ENCODE data around the gene OPCML.

The OPCML gene

DNA sequence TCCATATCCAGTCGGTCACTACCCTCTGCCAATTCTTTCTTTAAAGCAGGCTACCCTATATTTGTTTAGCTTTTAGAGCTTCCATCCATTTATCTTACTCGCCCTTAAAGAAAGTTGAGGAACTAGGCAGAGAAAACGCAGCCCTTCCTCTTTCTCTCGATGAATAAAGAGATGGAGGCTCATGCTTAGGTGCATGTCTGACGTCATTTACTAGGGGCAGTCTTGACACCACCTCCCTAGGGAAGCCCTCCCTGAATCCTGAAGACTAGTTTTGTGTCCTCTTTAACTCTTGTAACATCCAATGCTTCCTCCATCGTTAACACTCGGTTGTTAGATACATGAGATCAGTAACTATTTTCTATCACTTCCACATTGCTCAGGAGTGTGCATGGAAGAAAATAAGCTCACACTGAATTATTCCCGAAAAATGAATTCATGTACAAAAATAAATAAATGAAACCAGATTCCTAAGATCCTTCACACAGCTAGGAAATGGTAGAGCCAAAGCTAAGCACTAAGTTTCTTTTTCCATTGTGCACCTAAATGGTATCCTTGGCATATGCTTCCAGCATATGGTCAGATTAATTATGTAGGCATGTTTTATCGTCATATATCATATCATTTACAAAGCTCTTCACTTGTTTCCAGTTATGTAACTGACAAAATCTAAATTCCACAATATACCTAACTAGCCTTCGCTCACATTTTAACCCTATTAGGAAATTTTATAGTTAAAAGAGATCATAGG is 291.2 kb downstream of the OPCML start:
- no peak for FAIRE-seq
- no peak for DNase-seq (ENCODE audit: insufficient read length, low spot score)

DNA sequence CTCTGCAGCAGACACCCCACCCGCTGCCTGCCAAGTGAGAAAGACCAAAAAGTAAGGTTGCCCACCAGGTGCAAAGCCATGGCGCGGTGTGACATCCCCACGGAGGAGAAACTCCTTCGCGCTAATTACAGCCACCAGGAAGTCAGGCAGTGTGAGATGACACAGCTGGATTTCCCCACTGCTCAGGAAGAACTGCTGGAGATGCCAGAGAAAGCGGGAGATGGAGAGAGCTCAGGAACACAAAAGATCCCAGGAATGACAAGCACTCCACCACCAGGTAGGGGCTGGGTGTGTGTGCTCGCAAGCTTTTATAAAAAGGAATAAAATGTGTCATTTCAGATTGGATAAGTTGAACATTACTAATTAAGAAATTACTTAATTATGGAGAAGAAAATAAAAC is 292.7 kb downstream of the OPCML start:
- FAIRE-seq (no peak), DNase-seq (ENCODE audit: insufficient read length, low spot score) (no peak)

DNA sequence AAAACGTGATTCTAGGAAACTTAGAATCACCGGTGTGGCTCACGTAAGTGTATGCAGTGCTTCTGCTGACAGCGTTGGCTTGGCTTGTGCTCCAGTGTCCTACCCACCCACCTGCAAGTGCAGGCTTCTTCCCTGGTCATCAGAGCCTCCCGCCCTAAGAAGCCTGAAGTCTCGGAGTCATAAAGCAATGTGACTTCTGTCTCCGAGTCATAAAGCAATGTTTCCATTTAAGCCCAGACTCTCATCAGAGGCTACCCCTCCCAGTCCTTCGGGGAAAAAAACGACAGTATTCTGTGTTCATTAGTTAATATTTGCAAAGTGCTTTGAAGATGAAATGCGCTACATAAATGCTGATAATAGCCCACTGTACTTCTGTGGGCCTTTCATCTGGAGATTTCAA is 293.8 kb downstream of the OPCML start:
- DNase-seq (ENCODE audit: insufficient read length, low spot score) (no peak), FAIRE-seq (no peak)

DNA sequence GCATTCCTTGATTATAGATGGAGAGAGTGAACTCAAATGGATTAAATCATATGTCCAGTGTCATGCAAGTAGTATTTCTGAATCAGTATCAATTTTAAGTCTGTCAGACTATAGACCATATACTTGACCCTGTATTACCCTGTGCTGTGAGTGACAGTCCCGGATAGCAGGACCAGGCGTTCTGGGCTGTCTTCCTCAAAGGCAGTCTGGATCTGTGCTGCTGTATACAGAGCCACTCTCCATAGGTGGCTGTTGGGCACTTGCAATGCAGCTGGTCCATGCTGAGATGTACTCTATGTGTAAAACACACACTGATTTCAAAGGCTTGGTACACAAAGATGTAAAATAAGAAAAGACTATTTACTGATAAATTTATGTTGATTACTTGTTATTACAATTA is 294.3 kb downstream of the OPCML start:
- no peak for FAIRE-seq
- DNase-seq (ENCODE audit: insufficient read length, low spot score), result no peak

DNA sequence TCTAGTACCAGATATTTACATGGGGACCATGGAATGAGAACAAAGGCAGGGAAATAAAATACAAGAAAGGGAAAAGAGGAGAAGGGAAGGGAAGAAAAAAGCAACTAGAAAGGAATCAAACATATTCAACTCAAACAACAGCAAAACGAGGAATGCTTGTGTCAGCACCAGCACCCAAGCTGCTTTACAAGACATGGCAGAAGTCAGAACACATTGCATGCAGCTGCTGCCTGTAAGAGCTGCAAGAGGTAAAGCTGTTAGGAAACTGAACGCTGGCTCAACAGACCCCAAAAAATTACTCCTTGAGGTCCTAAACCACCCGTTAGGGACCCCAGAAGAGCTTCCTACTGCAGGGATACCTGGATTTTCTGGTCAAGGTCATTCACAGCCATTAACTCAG is 296.9 kb downstream of the OPCML start:
- no peak for FAIRE-seq
- no peak for DNase-seq (ENCODE audit: insufficient read length, low spot score)

DNA sequence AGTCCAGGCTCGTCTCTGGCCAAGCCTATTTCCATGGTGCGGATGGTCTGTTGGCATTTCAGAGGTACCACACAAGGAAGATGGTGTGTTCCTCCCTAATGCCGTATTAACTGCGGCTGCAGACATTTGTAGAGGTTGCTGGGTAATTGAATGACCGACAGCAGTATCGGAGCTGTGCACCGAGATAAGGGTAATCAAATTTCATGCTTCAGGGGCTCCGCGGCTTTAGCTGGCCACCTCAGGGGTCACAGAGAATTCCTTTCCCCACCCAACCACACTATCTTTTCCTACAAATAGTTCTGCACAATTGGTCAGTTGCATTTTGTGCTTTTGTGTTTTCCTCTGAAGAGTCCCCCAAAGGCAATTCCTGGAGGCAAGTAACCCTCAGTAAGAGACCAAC is 297.4 kb downstream of the OPCML start:
- no peak for FAIRE-seq
- no peak for DNase-seq (ENCODE audit: insufficient read length, low spot score)

DNA sequence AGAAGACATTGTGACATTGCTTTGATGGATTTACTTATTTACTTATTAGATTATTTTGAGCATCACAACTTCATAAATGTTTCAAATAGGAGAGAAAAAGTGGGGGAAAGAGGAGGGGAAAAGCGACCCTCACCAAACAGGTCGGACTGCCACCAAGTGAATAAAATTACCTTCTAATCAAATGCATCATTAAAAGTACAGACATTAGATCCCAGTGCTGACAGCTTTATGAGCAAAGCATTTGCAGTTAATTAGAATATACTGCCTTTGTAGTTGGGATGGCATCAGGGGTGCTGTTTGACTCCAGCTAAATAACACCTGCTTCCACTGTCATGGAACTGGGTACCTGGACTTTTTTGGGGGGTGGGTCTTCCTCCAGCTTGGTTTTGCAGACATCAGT is 299.6 kb downstream of the OPCML start:
- FAIRE-seq, result no peak

DNA sequence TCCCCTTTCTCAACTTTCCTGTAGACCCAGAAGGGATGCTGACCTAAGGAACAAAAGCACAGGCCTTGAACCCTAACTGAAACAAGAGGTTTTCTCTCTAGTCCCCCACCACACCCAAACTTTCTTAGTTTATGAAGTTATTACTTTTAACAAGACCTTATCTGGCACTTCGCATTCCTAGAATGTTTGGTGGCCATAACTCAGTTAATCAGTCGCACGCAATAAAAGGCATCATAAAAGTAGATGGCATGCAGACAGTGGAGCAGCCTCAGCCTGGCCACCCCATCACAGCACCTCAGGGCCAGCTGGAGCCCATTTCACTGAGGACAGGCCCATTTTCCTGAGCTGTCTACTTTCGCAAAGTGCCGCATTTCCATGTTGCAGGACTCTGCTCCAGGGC is 301.9 kb downstream of the OPCML start:
- FAIRE-seq (no peak), DNase-seq (ENCODE audit: insufficient read length, low spot score) (no peak)

More for the DNA sequence above, 299.6 kb downstream of the OPCML start:
- DNase-seq (ENCODE audit: insufficient read length, low spot score), result no peak

DNA sequence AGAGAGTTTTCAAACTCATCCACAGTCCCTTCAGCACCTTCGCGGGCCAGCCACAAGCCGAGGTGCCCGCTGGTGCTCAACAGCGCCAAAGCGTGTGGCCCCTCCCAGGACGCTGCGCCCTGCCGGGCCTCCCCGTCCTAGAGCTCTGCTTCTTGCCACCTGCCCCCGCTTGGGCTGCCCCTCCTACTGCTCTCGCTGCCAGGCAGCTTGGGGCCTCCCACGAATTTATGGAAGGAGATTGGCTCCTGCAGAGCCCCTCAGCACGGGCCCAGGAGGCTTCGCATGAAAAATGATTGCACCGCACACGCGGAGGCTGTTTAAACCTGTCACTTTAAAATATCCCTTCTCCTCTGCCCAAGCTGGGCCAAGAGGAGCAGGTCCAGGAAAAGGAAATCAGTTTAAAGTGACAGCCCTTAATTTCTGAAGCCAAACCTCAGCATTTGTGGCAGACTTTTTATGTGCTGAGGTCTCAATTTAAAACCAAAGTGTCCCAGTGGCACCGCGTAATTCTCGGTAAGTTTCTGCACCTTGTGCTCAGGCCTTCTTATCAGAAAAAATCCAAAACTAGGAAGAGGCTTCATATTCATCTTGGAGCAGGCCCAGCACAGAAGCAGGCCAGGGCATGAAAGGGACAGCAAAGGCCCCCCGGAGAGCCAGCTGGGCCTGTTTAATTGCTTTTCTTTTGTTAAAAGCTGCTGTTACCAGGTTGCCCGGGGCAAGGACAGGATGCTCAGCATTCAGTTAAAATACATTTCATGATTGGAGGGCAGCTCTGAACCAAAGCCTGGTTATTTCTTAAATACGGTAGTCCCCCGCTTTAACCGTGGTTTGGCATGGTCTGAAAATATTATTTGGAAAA is 303.6 kb downstream of the OPCML start:
- DNase-seq (ENCODE audit: insufficient read length, low spot score), result no peak

DNA sequence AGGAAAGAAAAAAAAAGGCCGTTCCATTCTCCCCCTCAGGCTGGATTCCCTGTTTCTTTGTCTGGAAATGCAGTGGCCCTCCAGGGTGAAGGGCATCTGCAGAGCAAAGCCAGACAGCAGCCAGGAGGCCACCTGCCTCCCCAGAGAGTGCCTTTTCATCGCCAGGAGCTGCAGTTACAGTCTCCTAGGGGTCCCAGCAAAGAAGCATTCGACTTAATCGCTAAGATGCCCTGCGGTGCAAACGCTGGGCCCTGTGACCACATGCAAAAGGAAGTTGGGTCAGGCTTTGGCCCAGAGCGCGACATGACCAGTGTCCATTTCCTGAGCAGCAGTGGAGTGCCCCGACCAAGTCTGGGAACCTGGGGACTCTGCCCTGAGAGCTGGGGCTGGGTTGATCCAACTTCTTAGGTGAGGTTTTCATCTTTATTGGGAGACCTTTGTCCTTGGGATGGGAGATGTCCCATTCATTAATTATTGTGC is 304.6 kb downstream of the OPCML start:
- FAIRE-seq, result no peak
- DNase-seq (ENCODE audit: insufficient read length, low spot score), result no peak

More for the DNA sequence above, 303.6 kb downstream of the OPCML start:
- FAIRE-seq, result no peak

DNA sequence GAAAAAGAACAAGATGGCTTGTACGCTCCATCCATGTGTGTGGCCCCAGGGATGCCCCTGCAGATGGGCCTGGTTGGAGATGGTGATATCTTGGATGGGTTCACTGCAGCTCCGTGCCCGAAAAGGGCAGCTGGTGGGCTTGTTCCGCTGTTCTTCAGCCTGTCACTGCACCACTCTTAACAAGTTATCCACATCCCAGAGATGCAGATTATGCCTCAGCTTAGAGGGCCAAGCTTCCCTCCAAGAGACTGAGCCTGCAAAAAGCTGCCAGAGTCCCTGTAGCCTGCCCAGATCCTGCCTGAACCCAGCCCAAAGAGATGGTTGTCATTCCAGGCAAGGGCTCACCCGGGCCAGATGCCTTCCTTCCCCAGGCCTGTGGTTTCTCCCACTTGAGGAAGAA is 308.0 kb downstream of the OPCML start:
- DNase-seq (ENCODE audit: insufficient read length, low spot score) (no peak), FAIRE-seq (no peak)

DNA sequence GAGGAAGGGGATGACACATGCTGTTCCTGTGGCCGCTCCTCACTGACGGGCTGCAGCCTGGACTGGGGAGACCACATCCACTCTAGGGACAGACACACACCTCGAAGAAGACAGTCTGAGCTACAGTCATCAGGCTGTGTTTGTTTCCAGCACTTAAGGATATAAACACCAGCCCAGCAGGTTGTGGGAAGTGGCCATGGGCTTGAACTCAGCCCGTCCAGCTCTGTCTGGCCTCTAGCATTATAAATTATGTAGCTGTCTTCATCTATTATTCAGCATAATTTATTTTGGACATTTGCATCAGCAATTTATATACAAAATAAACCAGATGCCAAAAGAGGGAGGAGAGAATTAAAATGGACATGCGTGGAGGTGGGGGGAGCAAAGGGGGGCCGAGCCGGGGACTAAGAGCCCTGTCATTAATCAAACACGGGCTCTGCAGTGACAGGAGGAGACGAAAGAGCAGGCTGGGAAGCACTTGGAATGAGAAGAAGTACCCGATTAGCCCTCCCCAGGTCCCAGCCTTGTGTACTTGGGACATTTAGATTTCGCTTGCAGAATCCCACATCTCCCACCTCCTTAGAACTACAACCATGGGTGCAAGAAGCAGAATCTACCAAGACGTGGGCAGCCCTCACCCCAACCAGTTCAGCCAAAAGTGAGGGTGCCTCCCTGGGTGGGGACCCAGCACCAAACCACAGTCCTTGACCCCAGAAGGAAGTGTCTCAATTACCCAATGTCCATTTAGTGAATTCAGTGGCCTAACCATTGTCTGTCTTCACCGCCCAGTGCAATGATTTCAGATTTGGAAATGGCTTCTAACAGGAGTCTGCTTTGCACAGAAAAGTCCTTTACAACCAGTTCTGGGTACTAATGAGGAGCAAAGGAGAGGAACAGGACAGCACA is 309.6 kb downstream of the OPCML start:
- FAIRE-seq (no peak), DNase-seq (ENCODE audit: insufficient read length, low spot score) (no peak)

DNA sequence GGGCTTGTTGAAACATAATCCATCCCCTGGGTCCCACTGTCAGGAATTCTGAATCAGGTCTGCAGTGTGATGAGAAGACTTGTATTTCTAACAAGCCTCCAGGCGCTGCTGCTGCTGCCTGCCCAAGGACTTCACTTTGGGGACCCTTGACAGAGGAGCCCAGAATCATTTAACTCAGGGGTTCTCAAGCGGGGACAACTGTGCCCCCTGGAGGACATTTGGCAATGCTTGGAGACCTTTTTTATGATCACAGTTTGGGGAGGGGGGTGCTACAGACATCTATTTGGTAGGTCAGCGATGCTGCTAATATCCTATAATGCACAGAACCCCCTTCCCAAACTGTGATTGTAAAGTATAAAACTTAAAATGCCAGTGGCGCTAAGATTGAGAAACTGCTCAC is 312.8 kb downstream of the OPCML start:
- FAIRE-seq, result no peak
- no peak for DNase-seq (ENCODE audit: insufficient read length, low spot score)

DNA sequence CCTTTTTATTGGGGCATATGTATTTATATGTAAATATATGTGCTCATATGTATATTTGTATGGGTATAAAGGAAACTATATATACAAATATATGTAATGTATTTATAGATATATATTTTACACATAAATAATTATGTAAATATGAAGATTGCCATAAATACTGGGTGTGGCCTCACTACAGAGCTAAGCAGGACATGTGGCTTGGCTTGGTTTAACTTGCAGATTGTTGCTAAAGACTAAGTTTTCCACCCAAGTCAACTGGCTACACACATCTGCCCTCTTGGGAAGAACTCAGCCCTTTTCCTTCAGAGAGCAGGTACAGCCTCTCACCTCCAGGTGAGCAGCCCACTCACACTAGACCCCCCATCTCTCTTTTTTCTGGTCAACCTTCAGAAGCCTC is 315.5 kb downstream of the OPCML start:
- FAIRE-seq (no peak), DNase-seq (ENCODE audit: insufficient read length, low spot score) (no peak)

DNA sequence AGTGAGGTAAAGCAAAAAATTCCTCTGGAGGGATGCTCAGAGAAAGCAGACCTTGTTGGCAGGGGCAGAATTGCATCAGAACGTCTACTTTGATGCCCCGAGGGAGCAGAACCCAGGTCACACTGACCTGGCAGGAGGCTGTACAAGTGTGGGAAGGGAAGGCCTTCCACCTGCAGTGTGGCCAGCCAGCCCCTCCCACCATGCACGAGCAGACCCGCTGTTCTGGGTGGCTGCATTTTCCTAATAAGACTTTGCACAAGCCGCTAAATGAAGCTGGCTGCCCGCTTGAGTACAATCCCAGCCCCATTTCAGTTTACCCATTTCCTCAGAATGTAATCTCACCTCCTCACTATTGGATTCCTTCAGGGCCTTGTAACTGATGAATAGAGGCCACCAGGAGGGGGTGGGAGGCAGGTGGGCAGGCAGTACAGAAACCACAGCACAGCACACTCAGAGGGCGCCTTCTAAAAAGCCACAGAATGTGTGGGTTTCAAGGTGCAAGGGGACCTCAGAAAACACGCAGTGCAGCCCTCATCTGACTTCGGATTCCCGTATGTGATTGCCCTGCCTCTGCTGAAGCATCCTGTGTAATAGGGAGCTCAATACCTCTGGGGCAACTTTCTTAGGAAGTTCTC is 316.6 kb downstream of the OPCML start:
- DNase-seq (ENCODE audit: insufficient read length, low spot score), result no peak
- FAIRE-seq, result no peak

DNA sequence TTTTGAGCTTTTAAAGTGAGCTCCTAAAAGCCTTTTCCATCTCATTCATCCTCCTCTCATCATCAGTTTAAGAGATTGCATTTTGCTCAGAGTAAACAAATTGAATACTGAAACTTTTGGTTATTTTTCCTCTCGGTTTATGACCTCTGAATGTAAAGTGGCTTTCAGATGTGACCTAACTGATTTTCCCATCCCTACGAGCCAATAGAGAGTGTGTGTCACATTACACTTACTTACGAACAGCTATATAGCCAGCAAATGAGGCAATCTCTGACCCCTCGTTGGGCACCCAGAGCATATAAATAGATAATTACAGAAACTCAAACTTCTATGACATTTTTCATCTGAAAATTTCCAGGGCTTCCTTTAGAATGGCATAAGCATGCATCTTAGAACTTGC is 317.7 kb downstream of the OPCML start:
- FAIRE-seq, result no peak
- no peak for DNase-seq (ENCODE audit: insufficient read length, low spot score)

DNA sequence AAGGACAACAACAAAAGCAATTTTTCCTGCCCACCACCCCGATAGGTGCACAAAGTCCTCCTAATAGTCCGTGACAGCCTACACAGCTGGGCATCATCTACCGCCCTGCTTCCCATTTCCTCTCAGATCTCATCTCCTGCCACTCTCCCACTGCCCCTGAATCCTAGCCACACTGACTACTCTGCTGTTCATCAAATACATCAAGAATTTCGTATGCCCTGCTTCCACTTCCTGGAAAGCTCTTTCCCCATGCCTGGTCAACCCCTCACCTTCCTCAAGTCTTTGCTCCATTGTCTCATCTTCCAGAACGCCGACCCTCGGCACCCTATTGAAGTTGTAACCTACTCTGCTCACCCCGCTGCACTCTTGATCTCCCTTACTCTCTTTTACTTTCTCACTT is 320.1 kb downstream of the OPCML start:
- FAIRE-seq (no peak), DNase-seq (ENCODE audit: insufficient read length, low spot score) (no peak)

DNA sequence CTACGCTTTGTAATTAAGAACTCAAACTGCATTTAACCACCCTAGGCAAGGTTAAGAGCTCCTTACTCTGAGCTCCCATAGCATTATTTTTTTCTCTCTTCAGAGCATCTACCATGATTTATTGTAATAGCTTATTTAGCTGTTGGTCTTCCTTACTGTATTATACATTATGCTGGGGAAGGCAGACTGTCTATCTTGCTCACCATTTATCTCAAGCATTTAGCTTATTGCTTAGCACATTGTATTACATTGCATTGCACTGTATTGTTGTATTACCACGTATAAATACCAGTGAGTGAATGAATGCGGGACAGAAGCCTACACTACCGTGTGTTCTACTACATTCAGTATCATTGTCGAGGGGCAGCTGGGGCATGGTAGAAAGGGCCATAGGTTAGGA is 324.3 kb downstream of the OPCML start:
- DNase-seq (ENCODE audit: insufficient read length, low spot score), result no peak
- no peak for FAIRE-seq

DNA sequence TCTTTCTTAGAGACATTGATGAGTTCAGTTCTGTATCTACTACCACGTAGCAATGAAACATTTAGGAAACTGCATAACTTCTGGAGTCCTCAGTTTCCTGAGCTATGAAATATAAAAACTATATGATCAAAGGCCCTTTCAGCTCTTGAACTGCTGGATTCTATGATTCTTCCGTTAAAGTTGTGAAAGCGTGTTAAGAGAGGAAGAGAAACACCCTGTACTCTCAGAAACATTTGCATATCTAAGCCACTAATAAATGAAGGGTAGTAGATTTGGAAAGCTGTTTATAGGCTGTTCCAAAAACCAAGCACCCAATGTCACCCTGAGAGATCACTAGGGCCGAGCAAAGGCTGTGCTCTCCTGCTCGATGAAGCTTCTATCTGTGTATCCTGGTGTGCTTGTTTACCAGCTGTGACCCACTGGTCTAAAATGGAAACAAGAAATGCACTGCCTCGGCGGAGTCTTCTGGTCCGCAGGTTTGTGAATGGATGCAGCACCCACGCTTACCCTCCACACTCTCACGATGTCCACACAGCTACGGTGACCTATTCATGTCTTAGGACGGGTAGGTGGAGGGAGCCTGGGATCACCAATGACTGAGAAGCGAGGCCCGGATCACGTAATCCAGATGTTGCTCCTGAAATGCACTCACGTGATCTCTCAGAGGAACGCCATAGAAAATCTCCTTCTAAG is 325.8 kb downstream of the OPCML start:
- DNase-seq (ENCODE audit: insufficient read length, low spot score) (no peak), FAIRE-seq (no peak)

DNA sequence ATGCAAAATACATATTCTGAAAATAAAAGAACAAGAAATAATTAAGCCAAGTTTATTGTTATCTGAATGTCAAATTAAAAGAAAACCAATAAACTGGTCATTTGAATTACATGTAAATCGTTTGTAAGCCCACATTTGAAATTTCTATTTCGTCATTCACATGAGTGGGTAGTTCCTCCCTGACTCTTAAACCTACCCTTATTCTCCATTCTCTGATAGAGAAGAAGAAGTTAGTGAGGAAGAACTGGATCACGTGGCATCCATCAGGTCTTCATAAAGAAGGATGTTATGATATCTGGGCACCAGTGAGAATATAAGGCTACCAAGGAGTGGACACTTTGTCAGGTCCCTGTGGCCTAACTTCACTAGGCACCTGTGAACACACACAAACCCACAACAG is 328.1 kb downstream of the OPCML start:
- no peak for DNase-seq (ENCODE audit: insufficient read length, low spot score)

More for the DNA sequence above, 328.1 kb downstream of the OPCML start:
- FAIRE-seq, result no peak

Measured in GM19239 (cell line).